HEK293T (cell line): Measurements from ENCODE around the gene SNX22.

Experiments used
- FOXM1 ChIP-seq: fragments of 450-650 bp; IDR thresholded peaks from 2 replicates; pipeline ENCODE4 v1.6.1; 2017; ENCODE audit warnings: mild to moderate bottlenecking, borderline replicate concordance
- SP1 ChIP-seq: fragments of 450-650 bp; IDR thresholded peaks from 2 replicates; pipeline ENCODE4 v1.6.1; 2017
- SUZ12 ChIP-seq: fragments of 450-650 bp; IDR thresholded peaks from 2 replicates; pipeline ENCODE4 v1.6.1; 2016; ENCODE audit warnings: mild to moderate bottlenecking
- ZNF384 ChIP-seq: fragments of 450-650 bp; IDR thresholded peaks from 2 replicates; pipeline ENCODE4 v1.6.1; 2016

DNA sequence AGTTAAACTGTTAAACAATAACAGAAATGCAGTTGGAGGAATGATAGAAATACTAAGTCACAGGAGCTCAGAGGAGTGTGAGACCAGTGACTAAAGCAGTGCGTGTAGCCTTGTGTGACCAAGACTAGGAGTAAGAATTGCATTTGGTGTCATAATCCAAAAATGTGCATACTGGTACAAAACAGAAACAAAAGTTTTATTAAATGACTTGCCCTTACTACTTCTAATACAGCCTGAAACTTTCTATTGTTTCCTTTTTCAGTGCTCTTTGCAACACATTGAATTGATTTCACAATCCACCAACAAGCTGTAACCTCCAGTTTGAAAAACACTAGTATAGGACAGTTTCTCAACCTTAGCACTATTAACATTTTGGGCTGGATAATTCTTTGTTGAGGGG, 38.6 kb upstream of the SNX22 start:
- TF ChIP-seq FOXM1 (no peak), SUZ12 (no peak), SP1 (no peak), ZNF384 (no peak)
